Hepatocyte (in vitro differentiated cells): ENCODE results near the gene PCBD2. TPM values are rescaled to one million over a fixed set of nuclear protein-coding genes. Genes with fewer than 3 reads are reported as not detected.

Experiments
- DNase-seq: peaks from one replicate; pipeline ENCODE4 v3.0.0-alpha.2; 2016; ENCODE audit warnings: low spot score
- H2AFZ ChIP-seq: fragments of 200-600 bp; sonication (generic); 2 replicates; pipeline ENCODE4 v1.6.0; 2016; ENCODE audit warnings: antibody characterized with exemption, mild to moderate bottlenecking
- H3K27ac ChIP-seq: fragments of 200-600 bp; sonication (generic); 2 replicates; pipeline ENCODE4 v1.5.1; 2016; ENCODE audit warnings: mild to moderate bottlenecking
- H3K27me3 ChIP-seq: fragments of 200-600 bp; sonication (generic); 2 replicates; pipeline ENCODE4 v1.6.1; 2016
- H3K36me3 ChIP-seq: fragments of 200-600 bp; sonication (generic); replicated peaks from 2 replicates; pipeline ENCODE4 v1.5.1; 2016; ENCODE audit warnings: low read depth; ENCODE audit not compliant: insufficient read depth
- H3K4me1 ChIP-seq: fragments of 200-600 bp; sonication (generic); 2 replicates; pipeline ENCODE4 v1.5.1; 2016; ENCODE audit warnings: mild to moderate bottlenecking, moderate library complexity; ENCODE audit not compliant: insufficient read depth
- H3K4me2 ChIP-seq: fragments of 200-600 bp; sonication (generic); 2 replicates; pipeline ENCODE4 v1.6.0; 2016
- H3K4me3 ChIP-seq: fragments of 200-600 bp; sonication (generic); 2 replicates; pipeline ENCODE4 v1.5.1; 2016; ENCODE audit warnings: mild to moderate bottlenecking
- H3K79me2 ChIP-seq: fragments of 200-600 bp; sonication (generic); 2 replicates; pipeline ENCODE4 v1.6.0; 2017; ENCODE audit warnings: mild to moderate bottlenecking
- H3K9me2 ChIP-seq: fragments of 200-600 bp; sonication (generic); replicated peaks from 2 replicates; pipeline ENCODE4 v1.6.0; 2017; ENCODE audit warnings: mild to moderate bottlenecking; ENCODE audit not compliant: insufficient read depth
- H3K9me3 ChIP-seq: fragments of 200-600 bp; sonication (generic); 2 replicates; pipeline ENCODE4 v1.5.1; 2016; ENCODE audit warnings: low read depth, mild to moderate bottlenecking
- H4K20me1 ChIP-seq: fragments of 200-600 bp; sonication (generic); 2 replicates; pipeline ENCODE4 v1.6.0; 2016; ENCODE audit warnings: mild to moderate bottlenecking; ENCODE audit not compliant: insufficient read depth, poor library complexity, severe bottlenecking
- CTCF ChIP-seq: fragments of 200-600 bp; sonication (generic); IDR thresholded peaks from 2 replicates; pipeline ENCODE4 v1.5.1; 2016; ENCODE audit warnings: antibody characterized with exemption, mild to moderate bottlenecking; ENCODE audit not compliant: poor library complexity
- EZH2 ChIP-seq: fragments of 200-600 bp; sonication (generic); IDR thresholded peaks from 2 replicates; pipeline ENCODE4 v1.6.1; 2016; ENCODE audit warnings: antibody characterized with exemption, mild to moderate bottlenecking, borderline replicate concordance
- EZH2phosphoT487 ChIP-seq: fragments of 200-600 bp; sonication (generic); IDR thresholded peaks from one replicate; pipeline ENCODE4 v1.6.1; 2018; ENCODE audit warnings: antibody characterized with exemption, mild to moderate bottlenecking, low read depth, moderate library complexity; ENCODE audit not compliant: unreplicated experiment, severe bottlenecking
- WGBS: methylation state at CpG from one replicate; pipeline ENCODE4 v1.1.6; 2016; ENCODE audit warnings: low lambda C conversion rate; ENCODE audit errors: missing lambda C conversion rate; 5-methylcytosine and 5-hydroxymethylcytosine counted together
- polyA plus RNA-seq: library from polyadenylated mRNA; unstranded; fragments of >200 nt; fragmentation: Nextera tagmentation; extraction: Ambion mirVana; gene quantifications from 2 replicates; pipeline ENCODE4 v1.2.1, GENCODE V29; 2016
- total RNA-seq: library from RNA; depleted of rRNA; stranded (reverse); fragments of >200 nt; gene quantifications from 2 replicates; pipeline ENCODE4 v1.2.3, GENCODE V29; 2014

PCBD2 gene
- total and polyA plus RNA-seq, 2 experiments from 2014 or later: 5.2 to 14.0 TPM

- H4K20me1 ChIP-seq: no peaks in the 10 kb centered on the region
- H3K4me2 ChIP-seq: no peak overlapping the region
- no peak for DNase-seq
- H3K36me3 ChIP-seq: no peaks in the 10 kb centered on the region
- 86% methylated on average over 3 of the region's 3 CpGs for WGBS
- no peak overlapping the region for H3K27ac ChIP-seq
- no peaks in the 10 kb centered on the region for H3K27me3 ChIP-seq
- H3K4me3 ChIP-seq: no peak overlapping the region
- TF ChIP-seq CTCF (no peak), EZH2 (no peak), EZH2phosphoT487 (no peak)
- H3K79me2 ChIP-seq: no peaks in the 10 kb centered on the region
- H3K9me3 ChIP-seq: no peaks in the 10 kb centered on the region
- no peak overlapping the region for H2AFZ ChIP-seq
- H3K9me2 ChIP-seq: no peaks in the 10 kb centered on the region
- H3K4me1 ChIP-seq: no peaks in the 10 kb centered on the region
These were observed 63.1 kb downstream of the PCBD2 start for GRCh38 chr5:134968055-134968454.

GRCh38 chr5:134969166-134969565 is 64.2 kb downstream of the PCBD2 start:
- H4K20me1 ChIP-seq: no peaks in the 10 kb centered on the region
- DNase-seq: no peak

GRCh38 chr5:134975078-134975715 is 70.3 kb downstream of the PCBD2 start:
- no peak overlapping the region for H3K4me2 ChIP-seq
- no peaks in the 10 kb centered on the region for H4K20me1 ChIP-seq
- no peaks in the 10 kb centered on the region for H3K4me1 ChIP-seq
- H2AFZ ChIP-seq: no peak overlapping the region
- H3K27me3 ChIP-seq: no peaks in the 10 kb centered on the region
- H3K9me3 ChIP-seq: no peaks in the 10 kb centered on the region
- no peaks in the 10 kb centered on the region for H3K79me2 ChIP-seq
- H3K27ac ChIP-seq: no peak overlapping the region
- 84% methylated on average over 2 of the region's 2 CpGs for WGBS
- TF ChIP-seq EZH2phosphoT487 (no peak), CTCF (no peak), EZH2 (no peak)
- no peak overlapping the region for H3K4me3 ChIP-seq
- no peak for DNase-seq
- no peaks in the 10 kb centered on the region for H3K9me2 ChIP-seq
- H3K36me3 ChIP-seq: no peaks in the 10 kb centered on the region

More at GRCh38 chr5:134969166-134969565, 64.2 kb downstream of the PCBD2 start:
- Histone ChIP-seq H3K4me2 (no peak overlapping the region), H3K27me3 (no peaks in the 10 kb centered on the region), H3K4me1 (no peaks in the 10 kb centered on the region), H2AFZ (no peak overlapping the region), H3K9me3 (no peaks in the 10 kb centered on the region), H3K79me2 (no peaks in the 10 kb centered on the region), H3K27ac (no peak overlapping the region), H3K9me2 (no peaks in the 10 kb centered on the region), H3K4me3 (no peak overlapping the region), H3K36me3 (no peaks in the 10 kb centered on the region)
- TF ChIP-seq CTCF: no peak
- no peak for TF ChIP-seq EZH2

- Histone ChIP-seq H3K4me2 (no peak overlapping the region), H4K20me1 (no peaks in the 10 kb centered on the region), H3K27me3 (no peaks in the 10 kb centered on the region), H3K9me3 (no peaks in the 10 kb centered on the region), H3K27ac (no peak overlapping the region), H3K4me1 (no peaks in the 10 kb centered on the region), H2AFZ (no peak overlapping the region), H3K36me3 (no peaks in the 10 kb centered on the region), H3K79me2 (no peaks in the 10 kb centered on the region), H3K9me2 (no peaks in the 10 kb centered on the region), H3K4me3 (no peak overlapping the region)
- DNase-seq: no peak
- no peak for TF ChIP-seq EZH2
- no peak for TF ChIP-seq CTCF
- TF ChIP-seq EZH2phosphoT487: no peak
These were observed 70.9 kb downstream of the PCBD2 start for GRCh38 chr5:134975843-134976242.
